Ishikawa (cell line): ENCODE data around the gene ACTR6.

ENCODE experiments used
- EP300 ChIP-seq: IDR thresholded peaks from 2 replicates; pipeline ENCODE4 v1.6.1; 2012; ENCODE audit warnings: borderline replicate concordance
- MAX ChIP-seq: IDR thresholded peaks from 2 replicates; pipeline ENCODE4 v1.6.1; 2012
- NFIC ChIP-seq: IDR thresholded peaks from 2 replicates; pipeline ENCODE4 v1.6.1; 2012
- RAD21 ChIP-seq: IDR thresholded peaks from 2 replicates; pipeline ENCODE4 v1.6.1; 2012; ENCODE audit warnings: low read depth
- REST ChIP-seq: IDR thresholded peaks from 2 replicates; pipeline ENCODE4 v1.6.1; 2012; ENCODE audit warnings: low read depth, mild to moderate bottlenecking
- TAF1 ChIP-seq: IDR thresholded peaks from 2 replicates; pipeline ENCODE4 v1.6.1; 2012; ENCODE audit warnings: low read depth, mild to moderate bottlenecking
- YY1 ChIP-seq: IDR thresholded peaks from 2 replicates; pipeline ENCODE4 v1.6.1; 2012; ENCODE audit warnings: low read depth

- TF ChIP-seq NFIC (no peak), TAF1 (no peak), YY1 (no peak), RAD21 (no peak), REST (no peak), EP300 (no peak), MAX (no peak)
Measured at GRCh38 chr12:100199023-100199346, 1.6 kb upstream of the ACTR6 start.
